ENCODE data around the gene FUT7. TPM values are rescaled to one million over a fixed set of nuclear protein-coding genes. Genes with fewer than 3 reads are reported as not detected.

Gene FUT7
- polyA plus RNA-seq, 3 donors = 6.1 to 13.4 (median 10.5) TPM

- Histone ChIP-seq H3K79me2 (ENCODE audit: insufficient read depth, low read length) (no peaks in the 10 kb centered on the region), H3K27me3 (ENCODE audit: control insufficient read depth in 2 of 2, insufficient read depth in 2 of 2, low read length in 2 of 2) (no peaks in the 10 kb centered on the region), H3K36me3 (replicated peaks in 1 of 2; ENCODE audit: control insufficient read depth in 1 of 2, insufficient read depth in 2 of 2, low read length in 2 of 2) (no peaks in the 10 kb centered on the region), H3K9ac (ENCODE audit: insufficient read depth, low read length, poor library complexity, severe bottlenecking) (no peak overlapping the region), H3K4me3 (replicated peaks in 1 of 3; ENCODE audit: low read depth in 2 of 3, low read length in 3 of 3) (no peak overlapping the region), H3K4me2 (replicated peaks; ENCODE audit: extremely low read depth, low read length, poor library complexity, severe bottlenecking) (no peak overlapping the region), H3K27ac (ENCODE audit: low read depth in 1 of 2, low read length in 2 of 2) (no peak overlapping the region), H3K9me3 (replicated peaks in 1 of 2; ENCODE audit: control insufficient read depth in 1 of 2, insufficient read depth in 1 of 2, low read length in 2 of 2) (no peaks in the 10 kb centered on the region), H2AFZ (ENCODE audit: insufficient read depth, low read depth, low read length, poor library complexity, severe bottlenecking) (no peak overlapping the region), H4K20me1 (ENCODE audit: insufficient read depth, low read length) (no peaks in the 10 kb centered on the region), H3K4me1 (ENCODE audit: control insufficient read depth in 1 of 2, insufficient read depth in 2 of 2, low read length in 2 of 2) (peaks cover 8 to 19% of the 10 kb centered on the region in 2 donors)
- 91% methylated on average over 15 of the region's 23 CpGs for WGBS (ENCODE audit: insufficient coverage)
- intact Hi-C loops (cut with micrococcal nuclease) = no loop called here
- Mint-ChIP-seq H3K27me3 (ENCODE audit: low read depth in 3 of 3) (peaks cover 4 to 7% (median 7%) of the 10 kb centered on the region in 3 donors), H3K36me3 (peaks cover 0 to 6% of the 10 kb centered on the region in 2 donors), H3K9me3 (peaks cover 0 to 5% (median 2%) of the 10 kb centered on the region in 7 donors), H3K4me3 (no peak overlapping the region), H3K27ac (no peak overlapping the region), H3K4me1 (peaks cover 10% of the 10 kb centered on the region)
- no peak for DNase-seq
- no peak for TF ChIP-seq CTCF (IDR thresholded peaks at IDR 0.05)
These were observed 9.3 kb downstream of the FUT7 start for GRCh38 chr9:137022662-137023008.

- Histone ChIP-seq H3K9me3 (replicated peaks in 1 of 2; ENCODE audit: control insufficient read depth in 1 of 2, insufficient read depth in 1 of 2, low read length in 2 of 2) (no peaks in the 10 kb centered on the region), H4K20me1 (ENCODE audit: insufficient read depth, low read length) (no peaks in the 10 kb centered on the region), H3K79me2 (ENCODE audit: insufficient read depth, low read length) (no peaks in the 10 kb centered on the region), H2AFZ (ENCODE audit: insufficient read depth, low read depth, low read length, poor library complexity, severe bottlenecking) (no peak overlapping the region), H3K9ac (ENCODE audit: insufficient read depth, low read length, poor library complexity, severe bottlenecking) (no peak overlapping the region), H3K4me3 (replicated peaks in 1 of 3; ENCODE audit: low read depth in 2 of 3, low read length in 3 of 3) (no peak overlapping the region), H3K4me1 (ENCODE audit: control insufficient read depth in 1 of 2, insufficient read depth in 2 of 2, low read length in 2 of 2) (peaks cover 4 to 14% of the 10 kb centered on the region in 2 donors), H3K27ac (ENCODE audit: low read depth in 1 of 2, low read length in 2 of 2) (no peak overlapping the region), H3K4me2 (replicated peaks; ENCODE audit: extremely low read depth, low read length, poor library complexity, severe bottlenecking) (no peak overlapping the region), H3K27me3 (ENCODE audit: control insufficient read depth in 2 of 2, insufficient read depth in 2 of 2, low read length in 2 of 2) (no peaks in the 10 kb centered on the region), H3K36me3 (replicated peaks in 1 of 2; ENCODE audit: control insufficient read depth in 1 of 2, insufficient read depth in 2 of 2, low read length in 2 of 2) (no peaks in the 10 kb centered on the region)
- H3K36me3 Mint-ChIP-seq = peaks cover 0 to 6% of the 10 kb centered on the region in 2 donors
- peak overlapping the region in 3 of 7 donors; percentile 57 to 79 (median 61) for H3K27ac Mint-ChIP-seq
- intact Hi-C loops (cut with micrococcal nuclease) = no loop called here
- peaks cover 6% of the 10 kb centered on the region for H3K4me1 Mint-ChIP-seq
- H3K9me3 Mint-ChIP-seq = peaks cover 0 to 5% (median 3%) of the 10 kb centered on the region in 7 donors
- H3K4me3 Mint-ChIP-seq = no peak overlapping the region
- peaks cover 2 to 5% (median 4%) of the 10 kb centered on the region in 3 donors for H3K27me3 Mint-ChIP-seq (ENCODE audit: low read depth in 3 of 3)
- no peak for TF ChIP-seq CTCF (IDR thresholded peaks at IDR 0.05)
- peak; percentile 75 to 89 (median 78) for DNase-seq
- 77% methylated on average over 22 of the region's 30 CpGs for WGBS (ENCODE audit: insufficient coverage)
These were observed 9.8 kb downstream of the FUT7 start for GRCh38 chr9:137021979-137022661.

All from CD14-positive monocyte (primary cell).